HepG2 (cell line): ENCODE results near the gene NXPH4. TPM values are rescaled to one million over a fixed set of nuclear protein-coding genes. Genes with fewer than 3 reads are reported as not detected.
A peak's percentile ranks its signal among the peaks of the same experiment; 100 is the strongest.

Experiments
- CBFB ChIP-seq: sonication (generic); formaldehyde crosslinking; IDR thresholded peaks from 2 replicates; pipeline ENCODE4 v1.4.0; 2020; ENCODE audit warnings: missing genetic modification reagents
- DNMT3B ChIP-seq: conservative IDR thresholded peaks from 2 replicates; pipeline ENCODE4 v1.6.1; 2016; ENCODE audit warnings: missing biosample characterization, control low read depth
- FUBP1 ChIP-seq: sonication (generic); formaldehyde crosslinking; IDR thresholded peaks from 2 replicates; pipeline ENCODE4 v1.5.1; 2020; ENCODE audit warnings: missing genetic modification reagents, mild to moderate bottlenecking, borderline replicate concordance
- GTF2F1 ChIP-seq: fragments of 150-350 bp; IDR thresholded peaks from 2 replicates; pipeline ENCODE4 v1.6.1; 2014; ENCODE audit warnings: low read length
- HNF1A ChIP-seq, 2 experiments: sonication (generic) in 1 of 2; formaldehyde crosslinking in 1 of 2; IDR thresholded peaks; 2 replicates each; pipeline versions ENCODE4 v1.4.0 to v1.6.1; 2016 to 2020; ENCODE audit warnings: borderline replicate concordance in 1 of 2, low read depth in 1 of 2, mild to moderate bottlenecking in 1 of 2, missing genetic modification reagents in 1 of 2
- KDM2A ChIP-seq: sonication (generic); formaldehyde crosslinking; IDR thresholded peaks from 2 replicates; pipeline ENCODE4 v1.4.0; 2020; ENCODE audit warnings: low read depth, missing genetic modification reagents, borderline replicate concordance
- LBX2 ChIP-seq: sonication (generic); formaldehyde crosslinking; IDR thresholded peaks from 2 replicates; pipeline ENCODE4 v1.5.0; 2020; ENCODE audit warnings: missing genetic modification reagents, mild to moderate bottlenecking, borderline replicate concordance
- MIXL1 ChIP-seq: IDR thresholded peaks from 2 replicates; pipeline ENCODE4 v1.6.1; 2016
- NONO ChIP-seq, 2 experiments: fragments of 450-650 bp in 1 of 2; sonication (generic) in 1 of 2; formaldehyde crosslinking in 1 of 2; IDR thresholded peaks in 1 of 2; conservative IDR thresholded peaks in 1 of 2; 2 replicates each; pipeline versions ENCODE4 v1.6.1 to v1.8.0; 2017 to 2022; ENCODE audit warnings: mild to moderate bottlenecking in 1 of 2, missing genetic modification reagents in 1 of 2, moderate library complexity in 1 of 2
- NR2F6 ChIP-seq, 2 experiments: IDR thresholded peaks; 2 replicates each; pipeline ENCODE4 v1.6.1; 2016; ENCODE audit warnings: antibody characterized with exemption in 1 of 2, mild to moderate bottlenecking in 1 of 2
- SIX4 ChIP-seq: sonication (generic); formaldehyde crosslinking; IDR thresholded peaks from 2 replicates; pipeline ENCODE4 v1.4.0; 2020; ENCODE audit warnings: missing genetic modification reagents
- SNAPC5 ChIP-seq: sonication (generic); formaldehyde crosslinking; IDR thresholded peaks from 2 replicates; pipeline ENCODE4 v1.8.1; 2023; ENCODE audit warnings: mild to moderate bottlenecking, missing genetic modification reagents, borderline replicate concordance
- TSC22D2 ChIP-seq: sonication (generic); formaldehyde crosslinking; IDR thresholded peaks from 2 replicates; pipeline ENCODE4 v1.5.1; 2020; ENCODE audit warnings: missing genetic modification reagents, mild to moderate bottlenecking, borderline replicate concordance
- ZBTB42 ChIP-seq: sonication (generic); formaldehyde crosslinking; IDR thresholded peaks from 2 replicates; pipeline ENCODE4 v1.5.0; 2020; ENCODE audit warnings: mild to moderate bottlenecking, missing genetic modification reagents
- ZFP82 ChIP-seq: sonication (generic); formaldehyde crosslinking; IDR thresholded peaks from 2 replicates; pipeline ENCODE4 v1.5.1; 2020; ENCODE audit warnings: mild to moderate bottlenecking, missing genetic modification reagents, borderline replicate concordance
- ZFY ChIP-seq: sonication (generic); formaldehyde crosslinking; IDR thresholded peaks from 2 replicates; pipeline ENCODE4 v1.4.0; 2020; ENCODE audit warnings: missing genetic modification reagents
- ZNF10 ChIP-seq: sonication (generic); formaldehyde crosslinking; IDR thresholded peaks from 2 replicates; pipeline ENCODE4 v1.4.0; 2020; ENCODE audit warnings: mild to moderate bottlenecking, low read depth, missing genetic modification reagents, borderline replicate concordance
- ZNF205 ChIP-seq: IDR thresholded peaks from 2 replicates; pipeline ENCODE4 v1.6.1; 2018; ENCODE audit warnings: missing biosample characterization, missing genetic modification reagents
- ZNF501 ChIP-seq: sonication (generic); formaldehyde crosslinking; IDR thresholded peaks from 2 replicates; pipeline ENCODE4 v1.5.1; 2020; ENCODE audit warnings: mild to moderate bottlenecking, moderate library complexity, missing genetic modification reagents
- ZNF513 ChIP-seq: sonication (generic); formaldehyde crosslinking; conservative IDR thresholded peaks from 2 replicates; pipeline ENCODE4 v1.5.0; 2020; ENCODE audit warnings: missing genetic modification reagents
- polyA plus RNA-seq, 8 experiments: library from polyadenylated mRNA; depleted of rRNA in 3 of 8; stranded (reverse) in 7 of 8; unstranded in 1 of 8; fragments of >200 nt; fragmentation: Illumina TruSeq in 4 of 8; extraction: Trizol in 4 of 8; gene quantifications; 2 replicates each; pipeline versions ENCODE4 v1.2.1 to v1.2.3, GENCODE V29; 2011 to 2016; ENCODE audit warnings: low read depth in 4 of 8, missing spikeins in 1 of 8, mixed read lengths in 1 of 8; ENCODE audit not compliant: insufficient read depth in 1 of 8
- total RNA-seq, 5 experiments: library from RNA; depleted of rRNA; stranded (reverse); fragments of >200 nt; fragmentation: Illumina TruSeq; extraction: Trizol; gene quantifications; 2 replicates each; pipeline ENCODE4 v1.2.3, GENCODE V29; 2016; ENCODE audit warnings: low read depth in 1 of 5

NXPH4 gene
- total and polyA plus RNA-seq, 2 of the 13 experiments (the other 11 are each of a cell fraction or from before 2014, with no cell fraction given), result 0.13 TPM; not detected in 1

- no peak for TF ChIP-seq ZNF501 (CRISPR knock-in tag)
- TF ChIP-seq SNAPC5 (CRISPR knock-in tag), result no peak
- no peak for TF ChIP-seq ZNF205 (CRISPR knock-in tag)
- TF ChIP-seq MIXL1 (CRISPR knock-in tag), result no peak
- no peak for TF ChIP-seq CBFB (CRISPR knock-in tag)
- 0 out of 2 replicates have a peak, but pooled peaks have one; percentile 69 for TF ChIP-seq ZBTB42 (CRISPR knock-in tag)
- TF ChIP-seq ZFY (CRISPR knock-in tag), result peak; percentile 9; the same call in 1 of the 2 replicates
- TF ChIP-seq HNF1A (IDR thresholded peaks at IDR 0.05; ENCODE audit: low read depth), result no peak
- TF ChIP-seq HNF1A (CRISPR knock-in tag; IDR thresholded peaks at IDR 0.05; ENCODE audit: borderline replicate concordance), result no peak
- no peak for TF ChIP-seq SIX4 (CRISPR knock-in tag)
- no peak for TF ChIP-seq NONO (IDR thresholded peaks at IDR 0.05)
- no peak for TF ChIP-seq NONO (CRISPR knock-in tag; conservative IDR thresholded peaks at IDR 0.05)
- TF ChIP-seq ZFP82, result 0 out of 2 replicates have a peak, but pooled peaks have one; percentile 52
- TF ChIP-seq ZNF10 (CRISPR knock-in tag), result no peak
- TF ChIP-seq LBX2 (CRISPR knock-in tag), result no peak
- no peak for TF ChIP-seq ZNF513 (CRISPR knock-in tag)
- TF ChIP-seq FUBP1 (CRISPR knock-in tag), result no peak
- no peak for TF ChIP-seq DNMT3B (CRISPR knock-in tag)
- no peak for TF ChIP-seq NR2F6 (IDR thresholded peaks at IDR 0.05)
- TF ChIP-seq NR2F6 (CRISPR knock-in tag; IDR thresholded peaks at IDR 0.05), result no peak
- no peak for TF ChIP-seq TSC22D2
- no peak for TF ChIP-seq GTF2F1
- TF ChIP-seq KDM2A (CRISPR knock-in tag), result peak; percentile 53
Measured at GRCh38 chr12:57237932-57238853, 21.6 kb downstream of the NXPH4 start (continued).
